Measurements from ENCODE around the gene SLC8A2. TPM values are rescaled to one million over a fixed set of nuclear protein-coding genes. Genes with fewer than 3 reads are reported as not detected.
"Not testable (repeated sequence)": the region's sequence is repeated elsewhere in the genome, so short reads cannot be mapped to it uniquely, and the experiment has no call there.

SLC8A2 gene
- total RNA-seq, 4 donors from 2014 or later: 0.19 to 1.4 (median 0.47) TPM; not detected in 1

- TF ChIP-seq CTCF (IDR thresholded peaks at IDR 0.05): no peak
- ATAC-seq (ENCODE audit: low FRiP score) (no peak), DNase-seq (ENCODE audit: low spot score) (no peak)
Measured at GRCh38 chr19:47390533-47391488, 80.9 kb downstream of the SLC8A2 start.

GRCh38 chr19:47389150-47389556 lies 82.5 kb downstream of the SLC8A2 start:
- DNase-seq (ENCODE audit: low spot score): no peak
- ATAC-seq (ENCODE audit: low FRiP score): peak; percentile 37
- TF ChIP-seq CTCF (IDR thresholded peaks at IDR 0.05): no peak

- DNase-seq (ENCODE audit: low spot score); ATAC-seq (ENCODE audit: low FRiP score): not testable (repeated sequence)
Measured at GRCh38 chr19:47388721-47389120, 83.0 kb downstream of the SLC8A2 start.

GRCh38 chr19:47387623-47388022 lies 84.1 kb downstream of the SLC8A2 start:
- ATAC-seq (ENCODE audit: low FRiP score); DNase-seq (ENCODE audit: low spot score): not testable (repeated sequence)

- DNase-seq (ENCODE audit: low spot score): not testable (repeated sequence)
Measured at GRCh38 chr19:47386582-47386981, 85.1 kb downstream of the SLC8A2 start.

GRCh38 chr19:47384533-47384932 lies 87.2 kb downstream of the SLC8A2 start:
- not testable (repeated sequence) for ATAC-seq (ENCODE audit: low FRiP score); DNase-seq (ENCODE audit: low spot score)

More at GRCh38 chr19:47386582-47386981, 85.1 kb downstream of the SLC8A2 start:
- ATAC-seq (ENCODE audit: low FRiP score): not testable (repeated sequence)

GRCh38 chr19:47383890-47384289 lies 87.8 kb downstream of the SLC8A2 start:
- not testable (repeated sequence) for DNase-seq (ENCODE audit: low spot score); ATAC-seq (ENCODE audit: low FRiP score)

GRCh38 chr19:47381653-47382279 lies 89.9 kb downstream of the SLC8A2 start:
- DNase-seq (ENCODE audit: low spot score) (no peak), ATAC-seq (ENCODE audit: low FRiP score) (no peak)
- TF ChIP-seq CTCF (IDR thresholded peaks at IDR 0.05): no peak

- DNase-seq (ENCODE audit: low spot score) (no peak), ATAC-seq (ENCODE audit: low FRiP score) (no peak)
- TF ChIP-seq CTCF (IDR thresholded peaks at IDR 0.05): no peak
Measured at GRCh38 chr19:47381121-47381520, 90.6 kb downstream of the SLC8A2 start.

All from omental fat pad (tissue), 4 donors.